Mononuclear cell (primary cell): ENCODE measurements around the gene SF3A2. TPM values are rescaled to one million over a fixed set of nuclear protein-coding genes. Genes with fewer than 3 reads are reported as not detected.
"Not testable (repeated sequence)": the region's sequence is repeated elsewhere in the genome, so short reads cannot be mapped to it uniquely, and the experiment has no call there.

Experiments used
- H3K27me3 ChIP-seq: 2 replicates; pipeline ENCODE4 v1.6.0; 2011; ENCODE audit warnings: low read length, control low read depth; ENCODE audit not compliant: insufficient read depth
- H3K4me1 ChIP-seq: 2 replicates; pipeline ENCODE4 v1.5.1; 2011; ENCODE audit warnings: mild to moderate bottlenecking, low read length, control low read depth; ENCODE audit not compliant: insufficient read depth
- H3K4me3 ChIP-seq: 2 replicates; pipeline ENCODE4 v1.5.1; 2011; ENCODE audit warnings: mild to moderate bottlenecking, low read length, moderate library complexity
- H3K9me3 ChIP-seq: 2 replicates; pipeline ENCODE4 v1.5.1; 2011; ENCODE audit warnings: low read depth, mild to moderate bottlenecking, control low read depth, low read length
- total RNA-seq: library from RNA; depleted of rRNA; stranded (reverse); fragments of >200 nt; gene quantifications from one replicate; pipeline ENCODE4 v1.2.3, GENCODE V29; 2012

The SF3A2 gene
- total RNA-seq, 1 donor: 68.1 TPM

GRCh38 chr19:2199861-2200623 lies 36.6 kb upstream of the SF3A2 start:
- Histone ChIP-seq H3K4me1 (no peaks in the 10 kb centered on the region), H3K4me3 (no peak overlapping the region), H3K27me3 (no peaks in the 10 kb centered on the region), H3K9me3 (no peaks in the 10 kb centered on the region)

DNA sequence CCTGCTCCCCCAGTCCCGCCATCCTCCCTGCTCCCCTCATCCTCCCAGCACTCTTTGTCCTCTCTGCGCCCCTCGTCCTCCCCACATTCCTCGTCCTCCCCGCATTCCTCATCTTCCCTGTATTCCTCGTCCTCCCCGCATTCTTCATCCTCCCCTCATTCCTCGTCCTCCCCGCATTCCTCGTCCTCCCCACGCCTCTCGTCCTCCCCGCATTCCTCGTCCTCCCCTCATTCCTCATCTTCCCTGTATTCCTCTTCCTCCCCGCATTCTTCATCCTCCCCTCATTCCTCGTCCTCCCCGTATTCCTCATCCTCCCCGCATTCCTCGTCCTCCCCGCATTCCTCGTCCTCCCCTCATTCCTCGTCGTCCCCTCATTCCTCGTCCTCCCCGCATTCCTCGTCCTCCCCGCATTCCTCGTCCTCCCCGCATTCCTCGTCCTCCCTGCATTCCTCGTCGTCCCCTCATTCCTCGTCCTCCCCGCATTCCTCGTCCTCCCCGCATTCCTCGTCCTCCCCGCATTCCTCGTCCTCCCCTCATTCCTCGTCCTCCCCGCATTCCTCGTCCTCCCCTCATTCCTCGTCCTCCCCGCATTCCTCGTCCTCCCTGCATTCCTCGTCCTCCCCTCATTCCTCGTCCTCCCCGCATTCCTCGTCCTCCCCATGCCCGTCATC lies 35.9 kb upstream of the SF3A2 start:
- not testable (repeated sequence) for H3K4me1 ChIP-seq, H3K9me3 ChIP-seq, H3K4me3 ChIP-seq, H3K27me3 ChIP-seq

DNA sequence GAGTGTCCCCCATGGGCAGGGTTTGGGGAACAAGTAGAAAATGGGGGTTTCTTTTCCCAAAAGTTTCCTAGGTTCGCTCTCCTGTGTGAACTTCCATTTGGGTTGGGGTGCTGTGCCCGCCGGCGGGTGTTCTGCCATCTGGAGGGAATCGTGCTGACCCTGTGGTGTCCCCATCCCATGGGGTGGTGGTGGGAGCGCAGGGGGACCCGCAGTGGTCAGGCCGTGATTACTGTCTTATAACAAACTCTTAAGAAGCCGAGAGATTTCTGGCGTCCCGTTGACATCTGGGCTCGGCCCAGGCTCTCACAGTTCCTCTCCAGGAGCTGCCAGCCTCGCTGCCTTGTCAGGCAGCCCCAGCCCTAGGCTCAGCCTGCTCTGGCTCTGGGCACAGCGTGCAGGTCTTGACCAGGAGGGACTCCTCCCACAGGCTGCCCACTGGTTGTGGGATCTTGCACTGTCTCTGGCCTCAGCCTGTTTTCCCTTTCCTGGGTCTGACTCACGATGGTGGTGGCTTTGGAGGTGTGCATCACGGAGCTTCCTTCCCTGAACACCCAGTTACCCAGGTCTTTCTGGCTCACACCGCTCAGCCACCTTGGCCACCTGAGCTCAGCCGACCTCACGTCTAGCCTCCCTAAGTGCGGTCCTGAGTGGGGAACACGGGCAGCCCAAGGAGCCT lies 35.0 kb upstream of the SF3A2 start:
- Histone ChIP-seq H3K9me3 (no peaks in the 10 kb centered on the region), H3K27me3 (no peaks in the 10 kb centered on the region), H3K4me1 (no peaks in the 10 kb centered on the region), H3K4me3 (no peak overlapping the region)

- no peaks in the 10 kb centered on the region for H3K27me3 ChIP-seq
- H3K9me3 ChIP-seq: no peaks in the 10 kb centered on the region
- H3K4me1 ChIP-seq: no peaks in the 10 kb centered on the region
- H3K4me3 ChIP-seq: no peak overlapping the region
Measured at GRCh38 chr19:2202366-2202765, 34.3 kb upstream of the SF3A2 start.

DNA sequence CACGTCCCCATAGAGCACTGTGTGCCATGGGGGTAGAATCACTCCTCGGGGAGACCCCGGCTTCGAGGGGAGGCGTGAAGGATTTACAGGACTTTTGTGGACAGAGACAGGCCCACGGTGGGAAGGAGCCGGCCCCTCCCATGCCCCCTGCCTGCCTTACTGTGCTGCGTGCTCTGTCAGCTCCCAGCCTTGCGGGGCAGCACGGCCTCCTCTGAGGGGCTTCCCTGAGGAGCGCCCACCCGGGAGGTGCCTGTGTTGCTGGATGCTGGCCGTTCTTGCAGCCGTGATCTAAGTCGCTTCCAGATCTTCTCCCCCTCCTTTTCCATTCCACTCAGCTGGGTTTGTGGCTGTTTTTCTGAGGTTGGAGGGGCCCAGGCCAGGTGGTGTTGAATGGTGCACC lies 29.6 kb upstream of the SF3A2 start:
- Histone ChIP-seq H3K27me3 (no peaks in the 10 kb centered on the region), H3K4me1 (no peaks in the 10 kb centered on the region), H3K9me3 (no peaks in the 10 kb centered on the region), H3K4me3 (no peak overlapping the region)

DNA sequence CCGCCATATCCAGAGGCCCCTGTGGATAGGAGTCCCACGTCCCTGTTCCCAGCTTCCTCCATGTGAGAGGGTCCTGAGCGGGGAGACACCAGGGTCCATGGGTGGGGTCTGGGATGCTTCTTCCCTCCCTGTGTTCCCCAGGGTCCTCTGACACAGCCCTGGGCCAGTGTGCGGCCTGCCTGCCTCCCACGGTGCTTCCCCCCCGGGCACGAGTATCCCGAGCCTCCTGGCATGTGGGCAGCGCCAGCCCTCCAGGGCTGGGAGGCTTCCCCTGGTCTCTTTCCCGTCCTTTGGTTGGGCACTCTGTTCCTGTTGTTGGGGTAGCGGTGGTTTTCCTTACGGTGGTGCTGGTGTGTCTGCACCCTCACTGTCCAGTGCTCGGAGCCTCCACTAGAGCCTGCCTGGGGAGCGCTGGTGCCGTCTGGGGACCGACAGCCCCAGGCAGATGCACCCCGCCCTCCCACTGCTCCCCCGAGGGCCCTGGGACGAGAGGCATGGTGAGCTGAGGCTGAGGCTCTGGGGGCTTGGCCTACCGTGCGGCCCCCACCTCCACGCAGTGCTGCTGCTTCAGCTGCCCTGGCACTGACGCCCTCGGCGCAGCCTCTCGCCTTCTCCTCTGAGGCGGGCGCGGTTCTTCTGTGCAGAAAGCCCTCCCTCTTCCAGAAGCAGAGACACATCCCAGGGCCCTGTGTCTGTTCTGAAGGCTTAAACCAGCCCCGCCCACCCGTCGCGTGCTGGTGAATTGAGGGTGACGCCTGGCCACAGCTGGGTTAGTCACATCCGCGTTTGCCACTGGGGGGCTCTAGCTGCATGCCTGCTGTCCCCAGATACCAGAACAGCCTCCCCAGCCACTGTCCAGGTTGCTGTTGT lies 28.4 kb upstream of the SF3A2 start:
- Histone ChIP-seq H3K4me3 (no peak overlapping the region), H3K9me3 (no peaks in the 10 kb centered on the region), H3K27me3 (no peaks in the 10 kb centered on the region), H3K4me1 (no peaks in the 10 kb centered on the region)

GRCh38 chr19:2208975-2209374 lies 27.6 kb upstream of the SF3A2 start:
- Histone ChIP-seq H3K4me1 (no peaks in the 10 kb centered on the region), H3K9me3 (no peaks in the 10 kb centered on the region), H3K27me3 (no peaks in the 10 kb centered on the region), H3K4me3 (no peak overlapping the region)

GRCh38 chr19:2209408-2209807 lies 27.2 kb upstream of the SF3A2 start:
- Histone ChIP-seq H3K4me3 (no peak overlapping the region), H3K27me3 (no peaks in the 10 kb centered on the region), H3K9me3 (no peaks in the 10 kb centered on the region), H3K4me1 (no peaks in the 10 kb centered on the region)

GRCh38 chr19:2210206-2210605 lies 26.4 kb upstream of the SF3A2 start:
- Histone ChIP-seq H3K27me3 (no peaks in the 10 kb centered on the region), H3K4me1 (no peaks in the 10 kb centered on the region), H3K9me3 (no peaks in the 10 kb centered on the region), H3K4me3 (no peak overlapping the region)

- no peak overlapping the region for H3K4me3 ChIP-seq
- H3K27me3 ChIP-seq: no peaks in the 10 kb centered on the region
- H3K9me3 ChIP-seq: no peaks in the 10 kb centered on the region
- H3K4me1 ChIP-seq: no peaks in the 10 kb centered on the region
Measured at GRCh38 chr19:2210987-2211740, 25.5 kb upstream of the SF3A2 start.

DNA sequence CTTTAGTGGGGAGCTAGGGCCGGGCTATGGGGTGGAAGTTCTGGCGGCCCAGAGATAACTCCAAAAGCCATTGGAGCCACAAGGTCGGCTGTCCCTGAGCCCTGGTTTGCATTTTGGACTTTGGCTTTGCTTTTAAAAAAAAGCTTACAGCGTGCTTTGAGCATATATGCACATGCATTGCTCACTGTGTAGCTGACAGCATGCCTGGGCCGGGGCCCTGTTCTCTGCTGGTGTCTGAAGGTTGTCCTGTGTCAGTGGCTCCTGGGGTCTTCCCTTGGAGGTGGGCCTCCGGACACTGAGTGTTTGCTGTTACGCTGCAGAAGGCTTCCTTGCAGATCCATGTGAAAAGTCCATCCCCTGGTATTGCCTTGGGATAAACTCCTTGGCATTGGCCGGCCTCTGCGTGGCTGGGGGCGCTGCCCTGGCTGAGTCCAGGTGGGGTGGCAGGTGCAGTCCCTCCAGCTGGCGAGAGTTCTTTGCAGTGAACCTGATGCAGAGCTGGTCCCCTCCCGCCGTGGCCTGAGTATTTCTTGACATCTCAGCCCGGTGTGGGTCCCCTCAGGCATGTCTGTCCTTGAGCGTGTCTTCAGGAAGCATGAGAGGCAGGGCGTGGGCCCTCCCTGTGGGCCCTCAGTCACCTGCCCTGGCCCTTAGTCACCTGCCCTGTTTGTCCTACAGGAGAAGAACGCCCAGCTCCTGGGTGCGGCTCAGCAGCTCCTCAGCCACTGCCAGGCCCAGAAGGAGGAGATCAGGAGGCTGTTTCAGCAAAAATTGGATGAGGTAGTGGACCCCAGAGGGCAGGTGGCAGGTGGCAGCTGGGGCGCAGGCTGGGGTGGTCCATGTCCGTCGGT lies 23.5 kb upstream of the SF3A2 start:
- H3K9me3 ChIP-seq: no peaks in the 10 kb centered on the region
- no peak overlapping the region for H3K4me3 ChIP-seq
- H3K4me1 ChIP-seq: no peaks in the 10 kb centered on the region
- H3K27me3 ChIP-seq: no peaks in the 10 kb centered on the region

DNA sequence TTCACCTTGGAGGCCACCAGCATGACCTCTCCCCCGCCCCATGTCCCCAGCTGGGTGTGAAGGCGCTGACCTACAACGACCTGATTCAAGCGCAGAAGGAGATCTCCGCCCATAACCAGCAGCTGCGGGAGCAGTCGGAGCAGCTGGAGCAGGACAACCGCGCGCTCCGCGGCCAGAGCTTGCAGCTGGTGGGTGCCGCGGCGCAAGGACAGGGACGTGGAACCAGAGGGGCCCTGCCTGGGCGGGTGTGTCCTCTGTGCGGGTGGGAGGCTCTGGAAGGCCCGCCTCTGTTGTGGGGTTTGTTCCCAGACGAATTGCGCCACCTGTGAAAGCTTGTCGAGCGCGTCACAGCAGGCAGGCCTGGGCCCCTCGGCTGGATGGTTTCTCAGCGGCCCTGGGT lies 22.8 kb upstream of the SF3A2 start:
- Histone ChIP-seq H3K9me3 (no peaks in the 10 kb centered on the region), H3K4me1 (no peaks in the 10 kb centered on the region), H3K27me3 (no peaks in the 10 kb centered on the region), H3K4me3 (no peak overlapping the region)

GRCh38 chr19:2214251-2214650 lies 22.4 kb upstream of the SF3A2 start:
- Histone ChIP-seq H3K4me1 (no peaks in the 10 kb centered on the region), H3K4me3 (no peak overlapping the region), H3K27me3 (no peaks in the 10 kb centered on the region), H3K9me3 (no peaks in the 10 kb centered on the region)
